ENCODE results near the gene LSM4.

DNA sequence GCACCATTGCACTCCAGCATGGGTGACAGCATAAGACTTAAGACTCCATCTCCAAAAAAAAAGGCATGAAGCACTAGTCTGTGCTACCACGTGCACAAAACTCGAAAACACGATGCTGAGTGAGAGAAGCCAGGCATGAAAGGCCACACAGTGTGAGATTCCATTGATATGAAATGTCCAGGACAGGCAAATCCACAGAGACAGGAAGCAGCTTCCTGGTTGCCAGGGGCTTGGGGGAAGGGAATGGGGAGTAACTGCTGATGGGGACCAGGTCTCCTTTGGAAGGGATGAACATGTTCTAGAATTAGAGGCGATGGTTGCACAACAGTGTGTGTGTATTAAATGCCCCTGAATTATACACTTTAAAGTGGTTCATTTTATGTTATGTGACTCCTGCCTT, 25.6 kb downstream of the LSM4 start:
- TF ChIP-seq, protein P1, sequence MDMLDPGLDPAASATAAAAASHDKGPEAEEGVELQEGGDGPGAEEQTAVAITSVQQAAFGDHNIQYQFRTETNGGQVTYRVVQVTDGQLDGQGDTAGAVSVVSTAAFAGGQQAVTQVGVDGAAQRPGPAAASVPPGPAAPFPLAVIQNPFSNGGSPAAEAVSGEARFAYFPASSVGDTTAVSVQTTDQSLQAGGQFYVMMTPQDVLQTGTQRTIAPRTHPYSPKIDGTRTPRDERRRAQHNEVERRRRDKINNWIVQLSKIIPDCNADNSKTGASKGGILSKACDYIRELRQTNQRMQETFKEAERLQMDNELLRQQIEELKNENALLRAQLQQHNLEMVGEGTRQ (IDR thresholded peaks at IDR 0.05; ENCODE audit: low read depth, low read length) = no peak
- TF ChIP-seq, protein P2, sequence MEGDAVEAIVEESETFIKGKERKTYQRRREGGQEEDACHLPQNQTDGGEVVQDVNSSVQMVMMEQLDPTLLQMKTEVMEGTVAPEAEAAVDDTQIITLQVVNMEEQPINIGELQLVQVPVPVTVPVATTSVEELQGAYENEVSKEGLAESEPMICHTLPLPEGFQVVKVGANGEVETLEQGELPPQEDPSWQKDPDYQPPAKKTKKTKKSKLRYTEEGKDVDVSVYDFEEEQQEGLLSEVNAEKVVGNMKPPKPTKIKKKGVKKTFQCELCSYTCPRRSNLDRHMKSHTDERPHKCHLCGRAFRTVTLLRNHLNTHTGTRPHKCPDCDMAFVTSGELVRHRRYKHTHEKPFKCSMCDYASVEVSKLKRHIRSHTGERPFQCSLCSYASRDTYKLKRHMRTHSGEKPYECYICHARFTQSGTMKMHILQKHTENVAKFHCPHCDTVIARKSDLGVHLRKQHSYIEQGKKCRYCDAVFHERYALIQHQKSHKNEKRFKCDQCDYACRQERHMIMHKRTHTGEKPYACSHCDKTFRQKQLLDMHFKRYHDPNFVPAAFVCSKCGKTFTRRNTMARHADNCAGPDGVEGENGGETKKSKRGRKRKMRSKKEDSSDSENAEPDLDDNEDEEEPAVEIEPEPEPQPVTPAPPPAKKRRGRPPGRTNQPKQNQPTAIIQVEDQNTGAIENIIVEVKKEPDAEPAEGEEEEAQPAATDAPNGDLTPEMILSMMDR (conservative IDR thresholded peaks at IDR 0.05; ENCODE audit: low read depth, low read length) = no peak

Data from IMR-90 (cell line).